HepG2 (cell line): Measurements from ENCODE around the gene KAZN. TPM values are rescaled to one million over a fixed set of nuclear protein-coding genes. Genes with fewer than 3 reads are reported as not detected.

ENCODE experiments used
- DBP ChIP-seq: sonication (generic); formaldehyde crosslinking; IDR thresholded peaks from 2 replicates; pipeline ENCODE4 v1.4.0; 2020; ENCODE audit warnings: missing genetic modification reagents; ENCODE audit errors: not compliant biosample characterization
- MYPOP ChIP-seq: sonication (generic); formaldehyde crosslinking; IDR thresholded peaks from 2 replicates; pipeline ENCODE4 v1.8.1; 2023; ENCODE audit warnings: mild to moderate bottlenecking, moderate library complexity, missing genetic modification reagents
- NCOA1 ChIP-seq: sonication (generic); formaldehyde crosslinking; IDR thresholded peaks from 2 replicates; pipeline ENCODE4 v1.9.0; 2021; ENCODE audit warnings: missing genetic modification reagents
- NFYC ChIP-seq: IDR thresholded peaks from 2 replicates; pipeline ENCODE4 v1.6.1; 2016; ENCODE audit warnings: missing genetic modification reagents, missing compliant biosample characterization
- POGZ ChIP-seq: sonication (generic); formaldehyde crosslinking; IDR thresholded peaks from 2 replicates; pipeline ENCODE4 v1.4.0; 2020; ENCODE audit warnings: mild to moderate bottlenecking, missing genetic modification reagents
- ZNF142 ChIP-seq: sonication (generic); formaldehyde crosslinking; IDR thresholded peaks from 2 replicates; pipeline ENCODE4 v1.4.0; 2020; ENCODE audit warnings: missing genetic modification reagents
- ZNF326 ChIP-seq: sonication (generic); formaldehyde crosslinking; IDR thresholded peaks from 2 replicates; pipeline ENCODE4 v1.4.0; 2020; ENCODE audit warnings: missing genetic modification reagents, borderline replicate concordance
- ZNF350 ChIP-seq: sonication (generic); formaldehyde crosslinking; IDR thresholded peaks from 2 replicates; pipeline ENCODE4 v1.4.0; 2020; ENCODE audit warnings: mild to moderate bottlenecking, low read depth, missing genetic modification reagents, borderline replicate concordance
- ZSCAN12 ChIP-seq: sonication (generic); formaldehyde crosslinking; IDR thresholded peaks from 2 replicates; pipeline ENCODE4 v1.9.0; 2021; ENCODE audit warnings: mild to moderate bottlenecking, missing genetic modification reagents
- polyA plus RNA-seq, 8 experiments: library from polyadenylated mRNA; depleted of rRNA in 3 of 8; stranded (reverse) in 7 of 8; unstranded in 1 of 8; fragments of >200 nt; fragmentation: Illumina TruSeq in 4 of 8; extraction: Trizol in 4 of 8; gene quantifications; 2 replicates each; pipeline versions ENCODE4 v1.2.1 to v1.2.3, GENCODE V29; 2011 to 2016; ENCODE audit warnings: low read depth in 4 of 8, missing spikeins in 1 of 8, mixed read lengths in 1 of 8; ENCODE audit not compliant: insufficient read depth in 1 of 8
- total RNA-seq, 5 experiments: library from RNA; depleted of rRNA; stranded (reverse); fragments of >200 nt; fragmentation: Illumina TruSeq; extraction: Trizol; gene quantifications; 2 replicates each; pipeline ENCODE4 v1.2.3, GENCODE V29; 2016; ENCODE audit warnings: low read depth in 1 of 5

Gene KAZN
- total and polyA plus RNA-seq, 2 of the 13 experiments (the other 11 are each of a cell fraction or from before 2014, with no cell fraction given), result 10.4 to 13.5 TPM

GRCh38 chr1:14591600-14591999 is 6.9 kb upstream of the KAZN start (continued):
- TF ChIP-seq ZNF326 (CRISPR knock-in tag) (no peak), NCOA1 (CRISPR knock-in tag) (no peak), ZSCAN12 (no peak), DBP (CRISPR knock-in tag) (no peak), ZNF142 (CRISPR knock-in tag) (no peak), POGZ (CRISPR knock-in tag) (no peak), MYPOP (no peak), ZNF350 (CRISPR knock-in tag) (no peak), NFYC (CRISPR knock-in tag) (no peak)
